Measurements from ENCODE around the gene VSTM2B.

- TF ChIP-seq, protein P1, sequence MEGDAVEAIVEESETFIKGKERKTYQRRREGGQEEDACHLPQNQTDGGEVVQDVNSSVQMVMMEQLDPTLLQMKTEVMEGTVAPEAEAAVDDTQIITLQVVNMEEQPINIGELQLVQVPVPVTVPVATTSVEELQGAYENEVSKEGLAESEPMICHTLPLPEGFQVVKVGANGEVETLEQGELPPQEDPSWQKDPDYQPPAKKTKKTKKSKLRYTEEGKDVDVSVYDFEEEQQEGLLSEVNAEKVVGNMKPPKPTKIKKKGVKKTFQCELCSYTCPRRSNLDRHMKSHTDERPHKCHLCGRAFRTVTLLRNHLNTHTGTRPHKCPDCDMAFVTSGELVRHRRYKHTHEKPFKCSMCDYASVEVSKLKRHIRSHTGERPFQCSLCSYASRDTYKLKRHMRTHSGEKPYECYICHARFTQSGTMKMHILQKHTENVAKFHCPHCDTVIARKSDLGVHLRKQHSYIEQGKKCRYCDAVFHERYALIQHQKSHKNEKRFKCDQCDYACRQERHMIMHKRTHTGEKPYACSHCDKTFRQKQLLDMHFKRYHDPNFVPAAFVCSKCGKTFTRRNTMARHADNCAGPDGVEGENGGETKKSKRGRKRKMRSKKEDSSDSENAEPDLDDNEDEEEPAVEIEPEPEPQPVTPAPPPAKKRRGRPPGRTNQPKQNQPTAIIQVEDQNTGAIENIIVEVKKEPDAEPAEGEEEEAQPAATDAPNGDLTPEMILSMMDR (IDR thresholded peaks at IDR 0.05), result no peak
- TF ChIP-seq POLR2A (IDR thresholded peaks at IDR 0.05), result no peak
Observed at GRCh38 chr19:29517412-29517811, 8.4 kb upstream of the VSTM2B start.
